CD1c-positive myeloid dendritic cell (primary cell): ENCODE results near the gene VGLL1.

Experiments
- DNase-seq: peaks from one replicate; pipeline ENCODE4 v3.0.0-alpha.2; 2016; ENCODE audit errors: extremely low spot score

VGLL1 gene, protein sequence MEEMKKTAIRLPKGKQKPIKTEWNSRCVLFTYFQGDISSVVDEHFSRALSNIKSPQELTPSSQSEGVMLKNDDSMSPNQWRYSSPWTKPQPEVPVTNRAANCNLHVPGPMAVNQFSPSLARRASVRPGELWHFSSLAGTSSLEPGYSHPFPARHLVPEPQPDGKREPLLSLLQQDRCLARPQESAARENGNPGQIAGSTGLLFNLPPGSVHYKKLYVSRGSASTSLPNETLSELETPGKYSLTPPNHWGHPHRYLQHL

GRCh38 chrX:136531951-136532350 lies at the start of gene VGLL1:
TSS of gene VGLL1 (plus strand) at chrX:136532215. CDS start at chrX:136536021, 3,806 bp downstream.
- DNase-seq: no peak

- no peak for DNase-seq
These were observed 44.4 kb upstream of the VGLL1 start, which contains the start of gene BRS3 for GRCh38 chrX:136487647-136488046. TSS of gene BRS3 (plus strand) at chrX:136487947. CDS start at chrX:136488115, 168 bp downstream.

- DNase-seq: no peak
These were observed 43.3 kb upstream of the VGLL1 start for GRCh38 chrX:136488706-136489105.

GRCh38 chrX:136491832-136492231 lies 40.2 kb upstream of the VGLL1 start:
- DNase-seq: no peak

GRCh38 chrX:136493011-136493410 lies 39.0 kb upstream of the VGLL1 start:
- no peak for DNase-seq

DNA sequence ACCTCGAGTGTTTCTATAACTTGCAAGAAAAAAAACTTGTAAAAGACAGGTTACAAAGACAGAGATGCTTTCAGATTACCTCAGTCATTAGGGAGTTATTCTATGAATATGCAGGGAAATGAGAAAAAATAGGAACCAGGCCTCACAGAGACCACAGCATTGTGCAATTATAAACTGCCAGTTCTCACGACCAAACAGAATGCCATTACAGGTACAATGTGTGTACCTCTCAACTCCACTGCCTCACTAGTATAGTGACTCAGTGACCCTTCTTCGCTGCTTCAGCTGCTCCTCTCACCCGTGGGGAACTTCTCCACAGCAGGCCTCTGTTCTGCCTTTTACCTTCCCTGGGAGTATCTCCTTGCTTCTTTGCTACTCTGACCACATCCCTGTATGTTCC lies 37.0 kb upstream of the VGLL1 start:
- DNase-seq: peak; percentile 46

DNA sequence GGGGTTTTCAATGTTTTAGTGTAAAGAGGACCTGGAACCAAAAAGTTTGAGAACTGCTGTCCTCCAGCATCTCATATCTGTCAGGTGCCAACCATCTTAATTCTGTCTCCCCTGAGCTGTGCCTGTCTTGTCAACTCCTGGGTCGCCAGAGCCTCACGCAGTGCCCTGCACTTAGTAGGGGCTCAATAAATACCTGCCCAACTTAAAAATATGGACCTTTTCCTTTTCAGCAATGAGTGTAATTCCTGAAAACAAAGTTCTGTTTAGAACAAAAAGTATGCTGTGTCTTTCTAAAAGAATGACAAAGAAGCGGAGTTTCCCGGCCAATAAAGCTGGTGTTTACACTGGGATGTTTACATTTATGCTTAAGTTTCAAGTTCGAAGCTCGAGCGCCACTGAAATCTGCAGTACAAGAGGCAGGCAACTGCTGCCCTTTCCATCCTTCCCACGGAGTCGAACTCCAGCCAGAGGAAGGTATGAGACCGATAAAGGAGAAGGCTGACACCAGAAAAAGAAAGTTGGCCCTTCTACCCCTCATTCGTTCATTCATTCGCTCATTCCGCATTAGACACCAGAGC lies 35.7 kb upstream of the VGLL1 start:
- no peak for DNase-seq

DNA sequence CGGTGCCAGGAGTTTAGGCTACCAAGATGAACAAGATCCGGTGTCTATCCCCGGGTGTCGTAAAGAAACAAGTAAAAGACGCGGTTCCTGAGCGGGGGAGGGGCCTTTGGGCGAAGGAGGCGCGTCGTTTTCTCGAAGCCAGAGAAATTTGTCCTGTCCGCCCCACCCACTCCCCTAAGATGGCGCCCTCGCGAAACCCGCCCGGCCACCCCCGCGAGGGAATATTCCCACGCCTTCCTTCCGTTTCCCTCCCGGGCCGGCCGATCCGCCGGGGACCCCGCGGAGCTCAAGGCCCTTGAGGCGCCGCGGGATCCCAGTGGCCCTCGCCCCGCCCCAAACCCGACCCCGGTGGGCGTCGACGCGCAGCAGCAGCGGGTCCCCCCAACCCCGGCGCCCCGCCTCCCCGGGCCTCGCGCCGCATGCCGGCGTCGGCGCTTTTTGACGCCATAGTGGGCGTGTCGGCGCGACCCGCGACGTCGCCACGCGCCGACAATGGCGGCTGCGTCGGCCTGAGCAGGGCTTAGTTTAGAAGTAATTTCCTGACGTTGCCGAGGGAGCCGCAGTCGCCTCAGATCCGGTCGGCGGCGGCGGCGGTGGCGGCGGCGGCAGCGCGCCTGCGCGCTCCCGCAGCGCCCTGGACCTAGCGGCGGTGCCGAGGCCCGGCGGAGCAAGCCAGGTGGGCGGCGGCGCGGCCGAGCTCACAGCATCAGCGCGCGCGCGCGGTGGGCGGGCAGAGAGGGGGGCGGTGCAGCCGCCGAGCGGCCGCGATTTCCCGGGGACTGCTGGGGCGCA lies 35.1 kb upstream of the VGLL1 start:
- DNase-seq: peak; percentile 89

GRCh38 chrX:136497556-136498052 lies 34.4 kb upstream of the VGLL1 start, which contains the start of gene HTATSF1:
TSS of gene HTATSF1 (plus strand) at chrX:136497592. CDS start at chrX:136497685, 93 bp downstream.
- DNase-seq: no peak

DNA sequence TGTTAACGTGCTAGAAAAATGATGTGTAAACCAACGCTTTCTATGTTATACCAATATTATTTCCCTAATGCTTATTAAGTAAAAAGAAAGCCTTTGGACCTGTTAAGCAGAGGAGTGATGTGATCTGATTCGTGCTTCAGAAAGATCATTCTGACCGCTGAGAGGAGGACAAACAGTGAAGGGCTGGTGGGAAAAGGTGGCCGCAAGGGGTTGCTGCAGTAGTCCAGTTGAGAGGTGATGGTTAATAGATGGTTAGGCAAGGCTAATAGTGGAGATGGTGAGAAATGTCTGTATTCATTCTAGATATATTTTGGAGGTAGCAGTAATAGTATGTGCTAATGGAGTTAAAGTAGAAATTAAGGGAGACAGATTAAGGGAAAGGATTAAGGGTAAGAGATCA lies 12.9 kb upstream of the VGLL1 start:
- DNase-seq: no peak

DNA sequence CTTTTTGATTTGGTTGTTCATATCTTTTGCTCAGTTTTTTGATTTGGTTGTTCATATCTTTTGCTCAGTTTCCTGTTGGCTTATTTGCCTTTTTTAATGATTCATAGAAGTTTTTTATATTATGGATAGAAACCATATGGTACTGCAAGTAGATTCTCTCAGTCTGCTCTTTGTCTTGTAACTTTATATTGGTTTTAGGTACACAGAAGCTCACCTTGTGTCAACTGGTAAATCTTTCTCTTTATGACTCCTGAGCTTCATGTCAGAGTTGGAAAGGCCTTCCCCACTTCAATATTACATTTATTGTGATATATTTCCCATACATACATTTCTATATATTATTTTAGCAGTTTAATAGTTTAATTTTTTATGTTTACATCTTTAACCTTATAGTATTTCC lies 8.2 kb upstream of the VGLL1 start:
- DNase-seq: no peak

DNA sequence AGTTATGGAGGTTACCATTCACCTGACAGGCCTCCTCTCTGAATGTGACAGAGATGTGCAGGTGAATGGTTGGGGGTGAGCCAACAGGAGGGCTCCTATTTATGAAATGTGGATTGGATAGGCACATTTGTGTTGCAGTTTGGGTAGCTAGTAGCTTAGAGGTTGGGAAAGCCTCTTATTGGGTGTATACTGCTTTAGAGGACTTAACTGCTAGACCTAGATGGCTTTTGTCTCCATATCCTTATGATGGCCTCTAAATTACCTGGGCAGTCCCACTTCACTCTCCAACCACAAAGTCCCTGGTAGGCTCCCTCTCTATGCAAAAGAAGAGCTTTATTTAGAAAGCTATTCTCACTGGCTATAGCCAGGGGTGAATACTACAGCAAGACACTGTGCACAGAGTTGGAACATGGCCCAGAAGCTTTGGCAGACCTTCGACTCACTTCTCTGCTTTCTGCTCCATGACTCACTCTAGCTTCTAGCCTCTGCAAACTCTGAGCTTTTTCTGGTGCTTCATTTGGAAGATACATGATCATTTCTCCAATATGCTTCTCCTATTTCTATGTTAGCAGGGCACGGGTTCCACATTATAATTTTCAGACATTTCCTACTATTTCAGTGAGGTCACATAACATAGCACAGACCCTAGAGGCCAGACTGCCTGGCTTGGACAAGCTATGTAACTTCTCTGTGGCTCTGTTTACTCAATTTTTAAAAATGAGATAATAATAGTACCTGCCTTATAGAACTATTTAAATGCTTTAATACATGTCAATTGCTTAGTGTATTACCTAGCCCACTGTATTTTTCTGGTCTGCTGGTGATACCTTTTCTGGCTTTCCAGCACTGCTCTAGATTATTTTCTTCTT lies 6.0 kb upstream of the VGLL1 start:
- DNase-seq: no peak

- no peak for DNase-seq
These were observed 3.2 kb upstream of the VGLL1 start for GRCh38 chrX:136528645-136529315.

GRCh38 chrX:136529795-136530194 lies 2.2 kb upstream of the VGLL1 start:
- DNase-seq: no peak

- no peak for DNase-seq
These were observed 2.1 kb downstream of the VGLL1 start for GRCh38 chrX:136534131-136534530.

GRCh38 chrX:136538811-136539210 lies 6.8 kb downstream of the VGLL1 start:
- no peak for DNase-seq

DNA sequence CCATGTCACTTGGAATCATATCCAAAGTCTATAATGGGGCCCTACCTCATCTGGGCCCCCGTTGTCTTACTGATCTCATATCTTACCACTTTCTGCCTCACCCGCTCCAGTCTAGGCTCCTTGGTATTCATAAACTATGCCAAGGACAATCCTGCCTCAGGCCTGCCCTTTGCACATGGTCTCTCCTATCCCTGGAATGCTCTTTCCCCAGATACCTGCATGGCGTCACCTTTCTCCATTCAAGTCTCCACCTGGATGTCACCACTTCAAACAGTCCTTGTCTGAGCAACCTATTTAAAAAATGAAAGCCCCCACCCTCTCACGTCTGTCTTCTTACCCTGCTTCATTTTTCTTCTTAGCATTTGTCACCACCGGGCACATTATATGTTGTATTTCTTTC lies 8.2 kb downstream of the VGLL1 start:
- no peak for DNase-seq

GRCh38 chrX:136541294-136541693 lies 9.3 kb downstream of the VGLL1 start:
- no peak for DNase-seq

DNA sequence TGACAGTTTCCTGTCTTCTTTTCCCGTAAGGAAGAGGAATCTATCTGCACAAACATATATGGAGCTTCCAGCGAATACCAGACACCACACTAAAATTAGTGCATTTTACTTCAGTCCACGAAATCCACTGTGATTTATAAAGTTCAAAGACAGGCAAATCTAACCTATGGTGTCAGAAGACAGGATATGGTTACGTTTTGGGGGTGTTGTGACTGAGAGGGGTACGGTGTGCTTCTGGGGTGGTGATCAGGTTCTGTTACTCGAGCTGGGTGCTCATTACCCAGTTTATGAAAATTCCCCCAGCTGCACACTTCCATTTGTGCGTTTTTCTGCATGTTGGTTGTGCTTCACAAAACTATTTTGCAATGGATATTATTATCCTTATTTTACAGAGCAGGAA lies 10.3 kb downstream of the VGLL1 start:
- no peak for DNase-seq

GRCh38 chrX:136546371-136546781 lies 14.4 kb downstream of the VGLL1 start:
- no peak for DNase-seq

- no peak for DNase-seq
These were observed 17.2 kb downstream of the VGLL1 start for GRCh38 chrX:136549226-136549625.
